ENCODE results near the gene CHN2.

CHN2 gene

GRCh38 chr7:29483219-29484104 lies 288.9 kb downstream of the CHN2 start:
- no peak for DNase-seq (ENCODE audit: low read depth)
- TF ChIP-seq CTCF (IDR thresholded peaks at IDR 0.05; ENCODE audit: control insufficient read depth, extremely low read depth, insufficient read depth) = no peak
- no peak overlapping the region for H3K4me3 ChIP-seq (ENCODE audit: low read depth, low read length)

- no peak overlapping the region for H3K4me3 ChIP-seq (ENCODE audit: low read depth, low read length)
- DNase-seq (ENCODE audit: low read depth) = no peak
- TF ChIP-seq CTCF (IDR thresholded peaks at IDR 0.05; ENCODE audit: control insufficient read depth, extremely low read depth, insufficient read depth) = no peak
Measured at GRCh38 chr7:29484280-29484679, 289.7 kb downstream of the CHN2 start.

DNA sequence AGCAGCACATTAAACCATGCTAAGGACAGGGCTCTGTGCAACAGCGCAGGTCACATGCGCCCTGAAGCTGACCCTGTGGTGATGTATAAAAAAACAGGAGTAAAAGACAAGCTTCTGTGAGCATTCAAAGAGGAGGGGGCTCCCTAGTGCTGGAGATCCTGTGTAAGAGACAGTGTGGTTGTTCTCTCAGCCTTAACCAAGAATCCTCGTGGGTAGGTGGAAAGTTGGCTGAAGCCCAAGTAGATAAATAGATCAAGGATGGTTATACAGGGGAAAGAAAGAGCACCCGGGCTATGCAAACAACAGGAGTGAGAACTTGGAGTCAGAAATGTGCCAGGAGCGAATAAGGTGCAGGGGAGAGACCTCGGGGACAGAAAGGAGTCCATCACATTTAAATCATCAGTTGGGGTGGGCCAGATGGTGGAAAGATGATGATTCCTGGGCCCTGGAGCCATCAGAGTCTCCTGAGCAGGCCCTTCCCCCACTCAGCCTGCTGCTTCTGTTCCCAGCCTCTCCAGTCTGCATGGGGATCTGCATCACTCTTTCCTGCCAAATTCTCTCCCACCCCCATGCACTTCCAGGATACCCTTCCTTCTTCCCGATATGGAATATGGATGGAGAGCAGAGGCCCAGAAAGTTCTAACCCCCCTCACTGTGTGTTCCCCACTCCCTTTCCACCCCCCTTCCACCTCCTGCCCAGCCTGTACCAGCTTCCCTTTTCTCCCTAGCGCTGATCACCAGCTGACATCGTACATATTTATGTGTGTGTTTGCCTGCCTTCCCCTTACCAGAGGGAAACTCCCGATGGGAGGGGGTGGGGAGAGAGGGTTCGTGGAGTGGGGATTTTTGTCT lies 291.0 kb downstream of the CHN2 start:
- DNase-seq (ENCODE audit: low read depth) = no peak
- TF ChIP-seq CTCF (IDR thresholded peaks at IDR 0.05; ENCODE audit: control insufficient read depth, extremely low read depth, insufficient read depth) = no peak

DNA sequence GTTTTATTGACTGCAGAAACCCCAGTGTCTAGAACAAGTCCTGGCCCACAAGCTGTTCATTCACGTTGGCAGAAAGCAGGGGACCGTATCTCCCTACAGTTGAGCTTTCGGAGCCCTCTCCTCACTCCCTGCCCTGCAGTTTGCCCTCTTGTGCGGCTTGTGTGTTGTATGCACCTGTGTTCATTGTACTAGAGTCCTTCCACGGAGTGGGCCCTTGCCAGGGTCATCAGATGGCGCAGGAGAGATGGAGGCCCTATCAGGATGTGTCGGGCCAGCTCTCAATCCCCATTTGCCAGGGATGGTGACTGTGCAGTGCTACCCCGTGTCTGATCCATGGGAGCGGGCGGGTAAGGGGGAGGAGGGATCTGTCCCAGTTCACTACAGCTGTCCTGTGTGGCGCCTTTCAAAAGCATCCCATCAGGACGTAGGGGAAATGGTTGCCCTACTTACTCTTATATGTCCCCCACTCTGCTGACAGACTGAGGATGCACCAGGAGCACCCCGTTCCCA lies 291.7 kb downstream of the CHN2 start:
- no peak for DNase-seq (ENCODE audit: low read depth)
- TF ChIP-seq CTCF (IDR thresholded peaks at IDR 0.05; ENCODE audit: control insufficient read depth, extremely low read depth, insufficient read depth) = no peak

More for the DNA sequence above, 291.0 kb downstream of the CHN2 start:
- no peak overlapping the region for H3K4me3 ChIP-seq (ENCODE audit: low read depth, low read length)

GRCh38 chr7:29487424-29487823 lies 292.8 kb downstream of the CHN2 start:
- no peak for TF ChIP-seq CTCF (IDR thresholded peaks at IDR 0.05; ENCODE audit: control insufficient read depth, extremely low read depth, insufficient read depth)
- no peak overlapping the region for H3K4me3 ChIP-seq (ENCODE audit: low read depth, low read length)
- no peak for DNase-seq (ENCODE audit: low read depth)

More for the DNA sequence above, 291.7 kb downstream of the CHN2 start:
- no peak overlapping the region for H3K4me3 ChIP-seq (ENCODE audit: low read depth, low read length)

DNA sequence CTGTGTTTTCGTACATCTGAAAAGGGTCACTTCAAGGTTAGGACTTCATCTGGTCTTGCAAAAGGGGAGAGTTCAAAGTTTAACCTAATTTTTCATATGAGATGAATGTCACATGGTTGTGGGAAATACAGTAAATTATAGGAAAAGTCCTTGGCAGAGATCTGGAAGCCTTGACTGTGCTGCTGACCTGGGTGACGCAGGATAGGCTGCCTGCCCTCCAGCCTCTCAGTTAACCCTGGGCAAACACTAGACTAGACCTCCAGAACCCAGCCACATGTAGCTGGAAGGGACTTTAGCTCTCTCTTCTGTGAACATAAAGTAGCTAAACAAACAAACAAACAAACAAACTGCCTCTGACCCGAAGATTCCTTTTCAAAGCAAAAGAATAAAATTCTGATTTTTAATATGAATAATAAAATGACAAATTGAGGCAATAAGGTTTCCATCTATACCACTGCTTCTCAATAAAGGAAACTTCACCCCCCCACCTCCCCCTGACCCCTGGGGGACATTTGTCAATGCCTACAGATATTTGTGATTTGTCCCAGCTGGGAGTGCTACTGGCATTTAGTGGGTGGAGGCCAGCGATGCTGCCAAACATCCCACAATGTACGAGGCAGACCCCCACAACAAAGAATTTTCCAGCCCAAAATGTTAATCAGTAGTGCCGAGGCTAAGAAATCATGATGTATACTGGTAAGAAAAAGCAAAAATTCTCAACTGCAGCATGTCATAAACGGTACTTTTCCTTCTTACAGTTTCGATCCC lies 293.8 kb downstream of the CHN2 start:
- TF ChIP-seq CTCF (IDR thresholded peaks at IDR 0.05; ENCODE audit: control insufficient read depth, extremely low read depth, insufficient read depth) = no peak
- DNase-seq (ENCODE audit: low read depth) = no peak
- no peak overlapping the region for H3K4me3 ChIP-seq (ENCODE audit: low read depth, low read length)

All from LNCaP clone FGC (cell line).